ENCODE results near the gene PAX3. TPM values are rescaled to one million over a fixed set of nuclear protein-coding genes. Genes with fewer than 3 reads are reported as not detected.

The PAX3 gene
- total and polyA plus RNA-seq, 11 donors = 0.42 TPM; not detected in 10

GRCh38 chr2:222249444-222249843 is 49.4 kb downstream of the PAX3 start:
- no peaks in the 10 kb centered on the region for H3K9me3 ChIP-seq
- WGBS, 4 donors = 75 to 81% (median 80%) methylated on average over 4 to 5 of the region's 5 CpGs
- intact Hi-C loops (cut with DNase I) = no loop called here
- H3K36me3 ChIP-seq = no peaks in the 10 kb centered on the region
- ATAC-seq (no peak), DNase-seq (no peak)
- H3K4me3 ChIP-seq = no peak overlapping the region
- no peaks in the 10 kb centered on the region for H3K4me1 ChIP-seq
- no peaks in the 10 kb centered on the region for H3K27me3 ChIP-seq
- no peak overlapping the region for H3K27ac ChIP-seq
- no peak for TF ChIP-seq POLR2A (IDR thresholded peaks at IDR 0.05)
- no peak for TF ChIP-seq CTCF (IDR thresholded peaks at IDR 0.05)

DNA sequence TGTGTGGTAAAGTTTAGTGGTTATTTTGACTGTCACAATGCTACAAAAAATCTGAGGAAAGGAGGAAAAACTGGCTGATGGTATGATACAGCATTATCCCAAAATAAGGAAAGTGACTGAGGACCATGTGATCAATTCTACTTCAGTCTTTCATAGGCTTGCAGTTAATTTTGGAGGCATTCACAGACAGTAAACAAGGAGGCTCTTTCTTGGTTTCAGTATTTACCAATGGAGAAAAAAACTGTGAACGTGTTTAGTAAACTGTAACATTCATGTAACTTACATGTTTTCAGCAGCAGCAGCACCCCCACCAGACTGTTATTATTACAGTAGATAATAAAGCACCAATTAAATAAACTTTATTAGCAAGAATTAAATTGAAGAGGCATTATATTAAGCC is 50.0 kb downstream of the PAX3 start:
- no peak overlapping the region for H3K27ac ChIP-seq
- H3K27me3 ChIP-seq = peaks cover 0 to 2% (median 0%) of the 10 kb centered on the region in 9 donors
- H3K9me3 ChIP-seq = no peaks in the 10 kb centered on the region
- WGBS, 4 donors = 55 to 84% (median 77%) methylated on average over 1 of the region's 1 CpG
- no peaks in the 10 kb centered on the region for H3K36me3 ChIP-seq
- intact Hi-C loops (cut with DNase I) = no loop called here
- no peak for TF ChIP-seq POLR2A (IDR thresholded peaks at IDR 0.05)
- no peak for TF ChIP-seq CTCF (IDR thresholded peaks at IDR 0.05)
- H3K4me3 ChIP-seq = no peak overlapping the region
- DNase-seq = no peak
- no peaks in the 10 kb centered on the region for H3K4me1 ChIP-seq
- no peak for ATAC-seq

GRCh38 chr2:222248256-222248655 is 50.5 kb downstream of the PAX3 start:
- 65 to 76% (median 71%) methylated on average over 2 of the region's 2 CpGs for WGBS, 4 donors
- ATAC-seq (no peak), DNase-seq (no peak)
- peaks cover 0 to 3% (median 0%) of the 10 kb centered on the region in 9 donors for H3K27me3 ChIP-seq
- H3K9me3 ChIP-seq = no peaks in the 10 kb centered on the region
- H3K4me1 ChIP-seq = no peaks in the 10 kb centered on the region
- H3K4me3 ChIP-seq = no peak overlapping the region
- TF ChIP-seq CTCF (IDR thresholded peaks at IDR 0.05) (no peak), POLR2A (IDR thresholded peaks at IDR 0.05) (no peak)
- no peaks in the 10 kb centered on the region for H3K36me3 ChIP-seq
- no peak overlapping the region for H3K27ac ChIP-seq
- intact Hi-C loops (cut with DNase I) = no loop called here

DNA sequence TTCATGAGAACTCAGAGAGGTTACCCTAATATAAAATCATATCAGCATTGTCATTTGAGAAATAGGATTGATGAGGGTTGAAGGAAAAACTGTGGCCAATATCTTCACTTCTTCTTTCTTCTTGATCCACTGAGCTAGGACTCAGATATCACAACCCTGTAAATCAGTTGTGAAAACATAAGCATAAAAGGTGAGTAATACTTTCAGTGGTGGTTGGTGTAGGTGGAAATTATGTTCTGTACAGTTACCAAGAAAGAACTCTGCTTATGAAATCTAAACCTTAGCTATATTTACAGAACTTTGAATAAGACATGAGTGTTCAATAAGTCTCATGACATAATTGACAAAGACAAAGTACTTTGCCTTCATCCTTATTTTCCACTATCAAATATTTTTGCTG is 56.3 kb downstream of the PAX3 start:
- no peak for DNase-seq
- Histone ChIP-seq H3K4me3 (no peak overlapping the region), H3K36me3 (no peaks in the 10 kb centered on the region), H3K27ac (no peak overlapping the region), H3K9me3 (no peaks in the 10 kb centered on the region), H3K4me1 (peaks cover 0 to 6% (median 0%) of the 10 kb centered on the region in 12 donors), H3K27me3 (peaks cover 0 to 49% (median 0%) of the 10 kb centered on the region in 9 donors)
- intact Hi-C loops (cut with DNase I) = no loop called here
- ATAC-seq = no peak
- no peak for TF ChIP-seq CTCF (IDR thresholded peaks at IDR 0.05)
- no peak for TF ChIP-seq POLR2A (IDR thresholded peaks at IDR 0.05)

All from heart left ventricle (tissue), 16 donors.